Esophagus muscularis mucosa (tissue), 4 donors: Measurements from ENCODE around the gene C2CD2L. TPM values are rescaled to one million over a fixed set of nuclear protein-coding genes. Genes with fewer than 3 reads are reported as not detected.
"Not testable (repeated sequence)": the region's sequence is repeated elsewhere in the genome, so short reads cannot be mapped to it uniquely, and the experiment has no call there.

Experiments used
- DNase-seq: peaks from one replicate; pipeline ENCODE4 v3.0.0-alpha.2; 2017; ENCODE audit errors: extremely low spot score
- H3K27ac ChIP-seq, 4 donors: fragments of 200-600 bp; sonication (generic); replicated peaks in 1 of 4; 1 replicate in 3 of 4; 2 replicates in 1 of 4; pipeline ENCODE4 v1.5.1; 2016 to 2019; ENCODE audit warnings: mild to moderate bottlenecking in 1 of 4
- H3K27me3 ChIP-seq, 4 donors: fragments of 200-600 bp; sonication (generic); one replicate each; pipeline versions ENCODE4 v1.5.1 to v1.6.0; 2016 to 2019
- H3K36me3 ChIP-seq, 4 donors: fragments of 200-600 bp; sonication (generic); one replicate each; pipeline ENCODE4 v1.5.1; 2016 to 2019
- H3K4me1 ChIP-seq, 4 donors: fragments of 200-600 bp; sonication (generic); one replicate each; pipeline ENCODE4 v1.5.1; 2016 to 2019
- H3K4me3 ChIP-seq, 4 donors: fragments of 200-600 bp; sonication (generic); 1 replicate in 2 of 4; 2 replicates in 2 of 4; pipeline ENCODE4 v1.5.1; 2016 to 2019; ENCODE audit warnings: mild to moderate bottlenecking in 4 of 4, moderate library complexity in 1 of 4
- H3K9me3 ChIP-seq, 4 donors: fragments of 200-600 bp; sonication (generic); 1 replicate in 3 of 4; 2 replicates in 1 of 4; pipeline ENCODE4 v1.5.1; 2016 to 2019
- CTCF ChIP-seq, 3 experiments: fragments of 200-600 bp in 2 of 3; fragments of 450-650 bp in 1 of 3; sonication (generic) in 2 of 3; IDR thresholded peaks; one replicate each; pipeline ENCODE4 v1.5.1; 2017 to 2019; ENCODE audit warnings: antibody characterized with exemption in 3 of 3, mild to moderate bottlenecking in 2 of 3, moderate library complexity in 1 of 3
- EP300 ChIP-seq: sonication (generic); formaldehyde crosslinking; IDR thresholded peaks from one replicate; pipeline ENCODE4 v1.6.1; 2017; ENCODE audit warnings: antibody characterized with exemption
- POLR2A ChIP-seq: fragments of 450-650 bp; IDR thresholded peaks from one replicate; pipeline ENCODE4 v1.6.1; 2017; ENCODE audit warnings: antibody characterized with exemption, moderate library complexity, mild to moderate bottlenecking, low read depth
- POLR2AphosphoS5 ChIP-seq, 2 donors: sonication (generic); formaldehyde crosslinking; IDR thresholded peaks; one replicate each; pipeline ENCODE4 v1.6.1; 2017; ENCODE audit warnings: antibody characterized with exemption in 2 of 2
- WGBS: methylation state at CpG from one replicate; pipeline ENCODE4 v1.1.5; 2018; 5-methylcytosine and 5-hydroxymethylcytosine counted together
- intact Hi-C: fragments of 100-400 bp; cut with DNase I; formaldehyde crosslinking; loops from one replicate; pipeline ENCODE4 v1.15.1; 2023
- total RNA-seq, 4 donors: library from RNA; depleted of rRNA; stranded (reverse); fragments of >200 nt; gene quantifications; one replicate each; pipeline versions ENCODE4 v1.1.0 to v1.2.1, GENCODE V29; 2016

C2CD2L gene
- total RNA-seq, 4 donors from 2014 or later = 7.5 to 15.2 (median 9.4) TPM

- Histone ChIP-seq H3K9me3 (no peaks in the 10 kb centered on the region), H3K27me3 (no peaks in the 10 kb centered on the region), H3K27ac (no peak overlapping the region), H3K4me1 (peaks cover 34 to 40% (median 35%) of the 10 kb centered on the region in 4 donors), H3K4me3 (no peak overlapping the region), H3K36me3 (peaks cover 8 to 26% (median 22%) of the 10 kb centered on the region in 4 donors)
- WGBS = 85% methylated on average over 6 of the region's 6 CpGs
- no peak for DNase-seq
- TF ChIP-seq EP300 (no peak), POLR2A (no peak), CTCF (IDR thresholded peaks at IDR 0.05) (no peak), POLR2AphosphoS5 (IDR thresholded peaks at IDR 0.05) (no peak)
- intact Hi-C loops = no loop called here
Measured at GRCh38 chr11:119099711-119100110, 7.4 kb upstream of the C2CD2L start.

GRCh38 chr11:119100246-119100970, 6.7 kb upstream of the C2CD2L start:
- intact Hi-C loops = no loop called here
- Histone ChIP-seq H3K4me3 (peak overlapping the region; percentile 77 to 80 (median 78)), H3K4me1 (peaks cover 34 to 40% (median 35%) of the 10 kb centered on the region in 4 donors), H3K36me3 (peaks cover 8 to 26% (median 22%) of the 10 kb centered on the region in 4 donors), H3K27ac (no peak overlapping the region), H3K9me3 (no peaks in the 10 kb centered on the region), H3K27me3 (no peaks in the 10 kb centered on the region)
- DNase-seq = no peak
- WGBS = 50% methylated on average over 11 of the region's 11 CpGs
- peak in 1 of 3 experiments; percentile 13 for TF ChIP-seq CTCF (IDR thresholded peaks at IDR 0.05)
- no peak for TF ChIP-seq EP300
- no peak for TF ChIP-seq POLR2AphosphoS5 (IDR thresholded peaks at IDR 0.05)
- TF ChIP-seq POLR2A = no peak

GRCh38 chr11:119100994-119101758, 6.0 kb upstream of the C2CD2L start:
- Histone ChIP-seq H3K4me1 (peaks cover 31 to 38% (median 33%) of the 10 kb centered on the region in 4 donors), H3K27me3 (no peaks in the 10 kb centered on the region), H3K27ac (peak overlapping the region; percentile 84 to 93 (median 88)), H3K9me3 (no peaks in the 10 kb centered on the region), H3K4me3 (peak overlapping the region; percentile 77 to 80 (median 78)), H3K36me3 (peaks cover 8 to 26% (median 22%) of the 10 kb centered on the region in 4 donors)
- intact Hi-C loops = no loop called here
- no peak for DNase-seq
- 3% methylated on average over 15 of the region's 29 CpGs for WGBS
- TF ChIP-seq POLR2A (no peak), POLR2AphosphoS5 (IDR thresholded peaks at IDR 0.05) (no peak), EP300 (no peak), CTCF (IDR thresholded peaks at IDR 0.05) (peak in 2 of 3 experiments; percentile 4 to 16)

- WGBS = under 1% methylated on average over 32 of the region's 32 CpGs
- intact Hi-C loops = no loop called here
- peak; percentile 97 for DNase-seq
Measured at GRCh38 chr11:119101759-119102423, 5.3 kb upstream of the C2CD2L start, which contains the start of gene DPAGT1. Gene DPAGT1 (minus strand): TSS chr11:119101853. CDS start chr11:119101655, 198 bp downstream.

GRCh38 chr11:119103161-119103664, 3.9 kb upstream of the C2CD2L start:
- peak overlapping the region; percentile 77 to 80 (median 78) for H3K4me3 ChIP-seq
- peak overlapping the region; percentile 84 to 93 (median 88) for H3K27ac ChIP-seq
- H3K9me3 ChIP-seq, DNase-seq, H3K27me3 ChIP-seq, H3K36me3 ChIP-seq, intact Hi-C loops: not testable (repeated sequence)
- peaks cover 40 to 53% (median 46%) of the 10 kb centered on the region in 4 donors for H3K4me1 ChIP-seq
- WGBS = 84% methylated on average over 18 of the region's 18 CpGs

More at GRCh38 chr11:119101759-119102423, 5.3 kb upstream of the C2CD2L start, which contains the start of gene DPAGT1:
- Histone ChIP-seq H3K27me3 (no peaks in the 10 kb centered on the region), H3K36me3 (peaks cover 8 to 21% (median 16%) of the 10 kb centered on the region in 4 donors), H3K9me3 (no peaks in the 10 kb centered on the region), H3K4me3 (peak within 1 kb of the TSS; percentile 77 to 80 (median 78)), H3K27ac (peak within 1 kb of the TSS; percentile 84 to 93 (median 88)), H3K4me1 (peaks cover 38 to 45% (median 40%) of the 10 kb centered on the region in 4 donors)
- peak; percentile 72 to 80 for TF ChIP-seq POLR2AphosphoS5 (IDR thresholded peaks at IDR 0.05)
- TF ChIP-seq CTCF (IDR thresholded peaks at IDR 0.05) = peak in 1 of 3 experiments; percentile 2
- no peak for TF ChIP-seq EP300
